K562 (cell line): ENCODE data around the gene HCN3. TPM values are rescaled to one million over a fixed set of nuclear protein-coding genes. Genes with fewer than 3 reads are reported as not detected.

ENCODE experiments used
- FIP1L1 ChIP-seq: fragments of 200-400 bp; formaldehyde crosslinking; IDR thresholded peaks from 2 replicates; pipeline ENCODE4 v1.6.1; 2018; ENCODE audit warnings: mild to moderate bottlenecking, low read depth, low read length; ENCODE audit not compliant: poor library complexity, severe bottlenecking
- FOS ChIP-seq: IDR thresholded peaks from 3 replicates; pipeline ENCODE4 v1.6.1; 2011; ENCODE audit not compliant: insufficient read length; ENCODE audit errors: extremely low read depth
- GTF2A2 ChIP-seq: IDR thresholded peaks from 2 replicates; pipeline ENCODE4 v1.6.1; 2016; ENCODE audit warnings: mild to moderate bottlenecking, missing genetic modification characterization, missing compliant biosample characterization
- HINFP ChIP-seq: fragments of 450-650 bp; conservative IDR thresholded peaks from 2 replicates; pipeline ENCODE4 v1.6.1; 2016; ENCODE audit warnings: missing genetic modification characterization, low read depth, mild to moderate bottlenecking, control low read depth, missing compliant biosample characterization
- HLTF ChIP-seq: fragments of 450-650 bp; IDR thresholded peaks from 2 replicates; pipeline ENCODE4 v1.6.1; 2016
- HNRNPLL ChIP-seq: fragments of 200-400 bp; formaldehyde crosslinking; IDR thresholded peaks from 2 replicates; pipeline ENCODE4 v1.6.1; 2017; ENCODE audit warnings: low read length, low read depth, mild to moderate bottlenecking; ENCODE audit not compliant: poor library complexity, severe bottlenecking
- LEF1 ChIP-seq: fragments of 450-650 bp; IDR thresholded peaks from 2 replicates; pipeline ENCODE4 v1.6.1; 2016; ENCODE audit warnings: mild to moderate bottlenecking
- NBN ChIP-seq: fragments of 450-650 bp; IDR thresholded peaks from 2 replicates; pipeline ENCODE4 v1.6.1; 2016; ENCODE audit warnings: low read depth, mild to moderate bottlenecking
- NKRF ChIP-seq: fragments of 450-650 bp; IDR thresholded peaks from 2 replicates; pipeline ENCODE4 v1.6.1; 2016; ENCODE audit warnings: borderline replicate concordance
- NR2C1 ChIP-seq, 2 experiments: fragments of 450-650 bp; IDR thresholded peaks; 2 replicates each; pipeline ENCODE4 v1.6.1; 2017; ENCODE audit warnings: mild to moderate bottlenecking in 2 of 2, antibody characterized with exemption in 1 of 2, inconsistent platforms in 1 of 2, missing compliant biosample characterization in 1 of 2, missing genetic modification characterization in 1 of 2
- NR3C1 ChIP-seq: sonication (generic); formaldehyde crosslinking; IDR thresholded peaks from 2 replicates; pipeline ENCODE4 v1.8.1; 2022; ENCODE audit warnings: missing genetic modification reagents
- PHF8 ChIP-seq: fragments of 200-600 bp; sonication (generic); IDR thresholded peaks from 2 replicates; pipeline ENCODE4 v1.6.1; 2012; ENCODE audit warnings: mixed run types, mild to moderate bottlenecking, inconsistent platforms, low read length, moderate library complexity, borderline replicate concordance
- POLR2AphosphoS5 ChIP-seq: IDR thresholded peaks from 2 replicates; pipeline ENCODE4 v1.6.1; 2011; ENCODE audit warnings: mild to moderate bottlenecking, low read depth, low read length, moderate library complexity; ENCODE audit not compliant: control insufficient read depth, insufficient read depth
- RBFOX2 ChIP-seq: fragments of 200-400 bp; formaldehyde crosslinking; IDR thresholded peaks from 2 replicates; pipeline ENCODE4 v1.6.1; 2017; ENCODE audit warnings: low read depth, mild to moderate bottlenecking, low read length, moderate library complexity
- SOX6 ChIP-seq: fragments of 450-650 bp; IDR thresholded peaks from 2 replicates; pipeline ENCODE4 v1.6.1; 2014; ENCODE audit warnings: mild to moderate bottlenecking
- TAF1 ChIP-seq: IDR thresholded peaks from 2 replicates; pipeline ENCODE4 v1.6.1; 2011; ENCODE audit warnings: mild to moderate bottlenecking, low read length, moderate library complexity; ENCODE audit not compliant: insufficient read depth, control insufficient read depth, severe bottlenecking; ENCODE audit errors: extremely low read depth
- TBL1XR1 ChIP-seq, 2 experiments: IDR thresholded peaks; 2 replicates each; pipeline ENCODE4 v1.6.1; 2012; ENCODE audit warnings: improper control_type of control experiment in 2 of 2, low read length in 2 of 2, mild to moderate bottlenecking in 1 of 2
- TOE1 ChIP-seq, 2 experiments: fragments of 450-650 bp in 1 of 2; sonication (generic) in 1 of 2; formaldehyde crosslinking in 1 of 2; IDR thresholded peaks; 2 replicates each; pipeline versions ENCODE4 v1.7.1 to v1.8.0; 2016 to 2022; ENCODE audit warnings: borderline replicate concordance in 2 of 2, mild to moderate bottlenecking in 2 of 2, antibody characterized with exemption in 1 of 2, inconsistent platforms in 1 of 2, low read depth in 1 of 2, missing genetic modification reagents in 1 of 2, moderate library complexity in 1 of 2
- polyA plus RNA-seq, 8 experiments: library from polyadenylated mRNA; depleted of rRNA in 4 of 8; stranded (reverse) in 5 of 8; unstranded in 3 of 8; fragments of >200 nt; fragmentation: Nextera tagmentation in 2 of 8; fragmentation: Illumina TruSeq in 1 of 8; extraction: Ambion mirVana in 2 of 8; extraction: Trizol in 1 of 8; gene quantifications; 2 replicates each; pipeline versions ENCODE4 v1.2.1 to v1.2.3, GENCODE V29; 2011 to 2014; ENCODE audit warnings: inconsistent platforms in 1 of 8, missing spikeins in 1 of 8
- total RNA-seq, 7 experiments: library from RNA; depleted of rRNA in 6 of 7; stranded (reverse); fragments of >200 nt in 6 of 7; fragmentation: Illumina TruSeq in 2 of 7; extraction: Trizol in 2 of 7; gene quantifications; 2 replicates each; pipeline versions ENCODE4 v1.2.1 to v1.2.3, GENCODE V29; 2011 to 2021; ENCODE audit warnings: low replicate concordance in 1 of 7
- TF ChIP-seq, protein P1 (sequence below): sonication (generic); formaldehyde crosslinking; IDR thresholded peaks from 2 replicates; pipeline ENCODE4 v1.8.0; 2023; ENCODE audit warnings: mild to moderate bottlenecking, missing genetic modification reagents
- TF ChIP-seq, protein P2 (sequence below), 2 experiments: fragments of 450-650 bp in 1 of 2; sonication (generic) in 1 of 2; formaldehyde crosslinking; conservative IDR thresholded peaks; 2 replicates each; pipeline versions ENCODE4 v1.4.0 to v1.8.1; 2020 to 2022; ENCODE audit warnings: mild to moderate bottlenecking in 1 of 2, missing genetic modification reagents in 1 of 2

The HCN3 gene
- total and polyA plus RNA-seq, 9 of the 15 experiments (the other 6 are each of a cell fraction or from before 2014, with no cell fraction given) = 0.91 to 9.7 (median 3.9) TPM

DNA sequence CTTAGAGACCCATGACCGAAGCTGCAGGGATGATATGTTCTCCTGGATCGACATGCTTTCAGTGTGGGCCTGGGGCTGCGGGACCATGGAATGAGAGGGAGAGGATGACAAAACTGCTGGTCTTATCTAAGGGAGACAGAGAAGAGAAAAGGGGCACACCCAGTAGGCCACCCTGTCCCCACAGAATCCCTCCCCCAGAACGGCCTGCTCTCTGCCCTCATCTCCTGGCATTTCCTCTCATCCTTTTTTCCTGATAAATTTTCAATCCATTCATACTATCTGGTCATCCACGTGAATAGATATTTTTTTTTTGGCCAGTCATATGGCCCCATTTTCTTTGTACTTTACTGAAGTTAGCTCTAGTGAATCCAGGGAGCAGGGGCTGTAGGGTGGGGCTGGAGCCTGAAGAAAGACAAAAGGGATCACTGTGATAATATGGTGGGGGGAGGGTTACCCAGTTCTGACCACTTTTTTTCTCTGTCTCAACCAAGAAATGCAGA, 24.1 kb downstream of the HCN3 start, which contains the start of gene PKLR (continued):
- TF ChIP-seq TAF1 (peak; percentile 55), NR2C1 (IDR thresholded peaks at IDR 0.05) (no peak), NR2C1 (tag; IDR thresholded peaks at IDR 0.05) (0 out of 2 replicates have a peak, but pooled peaks have one; percentile 9), SOX6 (peak; percentile 41; the same call in 1 of the 2 replicates), PHF8 (peak; percentile 24; the same call in 1 of the 2 replicates), RBFOX2 (0 out of 2 replicates have a peak, but pooled peaks have one; percentile 19), HINFP (tag) (no peak), HLTF (no peak), NR3C1 (CRISPR knock-in tag) (no peak), NBN (no peak), TBL1XR1 (IDR thresholded peaks at IDR 0.05; ENCODE audit: low read length in 2 of 2) (peak in 1 of 2 experiments; percentile 50; a peak in 2 of 4 replicates), FOS (no peak), FIP1L1 (no peak), LEF1 (peak; percentile 84), POLR2AphosphoS5 (peak; percentile 45; the same call in 1 of the 2 replicates), TOE1 (IDR thresholded peaks at IDR 0.05; ENCODE audit: borderline replicate concordance) (0 out of 2 replicates have a peak, but pooled peaks have one; percentile 27), TOE1 (CRISPR knock-in tag; IDR thresholded peaks at IDR 0.05; ENCODE audit: borderline replicate concordance, low read depth) (no peak), HNRNPLL (no peak), NKRF (no peak), GTF2A2 (tag) (no peak)
- TF ChIP-seq, protein P1, sequence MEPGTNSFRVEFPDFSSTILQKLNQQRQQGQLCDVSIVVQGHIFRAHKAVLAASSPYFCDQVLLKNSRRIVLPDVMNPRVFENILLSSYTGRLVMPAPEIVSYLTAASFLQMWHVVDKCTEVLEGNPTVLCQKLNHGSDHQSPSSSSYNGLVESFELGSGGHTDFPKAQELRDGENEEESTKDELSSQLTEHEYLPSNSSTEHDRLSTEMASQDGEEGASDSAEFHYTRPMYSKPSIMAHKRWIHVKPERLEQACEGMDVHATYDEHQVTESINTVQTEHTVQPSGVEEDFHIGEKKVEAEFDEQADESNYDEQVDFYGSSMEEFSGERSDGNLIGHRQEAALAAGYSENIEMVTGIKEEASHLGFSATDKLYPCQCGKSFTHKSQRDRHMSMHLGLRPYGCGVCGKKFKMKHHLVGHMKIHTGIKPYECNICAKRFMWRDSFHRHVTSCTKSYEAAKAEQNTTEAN (CRISPR knock-in tag) = no peak
- TF ChIP-seq, protein P2, sequence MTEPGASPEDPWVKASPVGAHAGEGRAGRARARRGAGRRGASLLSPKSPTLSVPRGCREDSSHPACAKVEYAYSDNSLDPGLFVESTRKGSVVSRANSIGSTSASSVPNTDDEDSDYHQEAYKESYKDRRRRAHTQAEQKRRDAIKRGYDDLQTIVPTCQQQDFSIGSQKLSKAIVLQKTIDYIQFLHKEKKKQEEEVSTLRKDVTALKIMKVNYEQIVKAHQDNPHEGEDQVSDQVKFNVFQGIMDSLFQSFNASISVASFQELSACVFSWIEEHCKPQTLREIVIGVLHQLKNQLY (CRISPR knock-in tag; conservative IDR thresholded peaks at IDR 0.05) = no peak
